CD4-positive, alpha-beta memory T cell (primary cell): ENCODE measurements around the gene THAP7. TPM values are rescaled to one million over a fixed set of nuclear protein-coding genes. Genes with fewer than 3 reads are reported as not detected.

Source experiments
- CTCF ChIA-PET: fragments of 350-600 bp; sonication (Branson Sonifier 250); formaldehyde crosslinking; loops from one replicate; lab custom pipeline; 2021; ENCODE audit warnings: inconsistent platforms; ENCODE audit not compliant: partially characterized antibody; lab: Charles Lee
- POLR2A ChIA-PET: fragments of 350-600 bp; sonication (Branson Sonifier 250); formaldehyde crosslinking; loops from one replicate; lab custom pipeline; 2021; ENCODE audit not compliant: partially characterized antibody; lab: Charles Lee
- DNase-seq, 5 donors: peaks; one replicate each; pipeline versions ENCODE4 v3.0.0 to v3.0.0-alpha.2; 2020 to 2022; ENCODE audit warnings: mixed read lengths in 1 of 5
- H3K27ac ChIP-seq: one replicate; pipeline ENCODE4 v1.7.0; 2013; ENCODE audit warnings: low read depth, low read length
- H3K27me3 ChIP-seq: 2 replicates; pipeline ENCODE4 v1.7.0; 2013; ENCODE audit warnings: mild to moderate bottlenecking, low read length, moderate library complexity; ENCODE audit not compliant: insufficient read depth
- H3K36me3 ChIP-seq: 2 replicates; pipeline ENCODE4 v1.7.0; 2013; ENCODE audit warnings: mild to moderate bottlenecking, low read length, moderate library complexity; ENCODE audit not compliant: insufficient read depth
- H3K4me1 ChIP-seq: 2 replicates; pipeline ENCODE4 v1.7.0; 2013; ENCODE audit warnings: mild to moderate bottlenecking, low read length, moderate library complexity; ENCODE audit not compliant: insufficient read depth
- H3K4me3 ChIP-seq, 2 donors: one replicate each; pipeline ENCODE4 v1.7.0; 2013; ENCODE audit warnings: low read length in 2 of 2, mild to moderate bottlenecking in 1 of 2
- H3K9me3 ChIP-seq, 2 donors: one replicate each; pipeline ENCODE4 v1.7.0; 2013; ENCODE audit warnings: low read length in 2 of 2, control low read depth in 1 of 2; ENCODE audit not compliant: control insufficient read depth in 1 of 2
- H3K27ac Mint-ChIP-seq, 7 donors: one replicate each; pipeline ENCODE4 v1.8.0; 2020 to 2021; ENCODE audit warnings: mixed read lengths in 7 of 7, mild to moderate bottlenecking in 6 of 7, inconsistent platforms in 3 of 7, moderate library complexity in 3 of 7
- H3K27me3 Mint-ChIP-seq, 2 donors: one replicate each; pipeline ENCODE4 v1.8.0; 2020 to 2021; ENCODE audit warnings: mixed read lengths in 2 of 2
- H3K36me3 Mint-ChIP-seq, 2 donors: one replicate each; pipeline ENCODE4 v1.8.0; 2020 to 2021; ENCODE audit warnings: mixed read lengths in 2 of 2, inconsistent platforms in 1 of 2, mild to moderate bottlenecking in 1 of 2
- H3K4me1 Mint-ChIP-seq, 4 donors: one replicate each; pipeline ENCODE4 v1.8.0; 2020 to 2021; ENCODE audit warnings: mixed read lengths in 4 of 4, mild to moderate bottlenecking in 1 of 4
- H3K4me3 Mint-ChIP-seq, 8 donors: one replicate each; pipeline ENCODE4 v1.8.0; 2020 to 2021; ENCODE audit warnings: mixed read lengths in 8 of 8, mild to moderate bottlenecking in 7 of 8, moderate library complexity in 6 of 8, inconsistent platforms in 3 of 8
- H3K9me3 Mint-ChIP-seq, 8 donors: one replicate each; pipeline ENCODE4 v1.8.0; 2020 to 2021; ENCODE audit warnings: mixed read lengths in 8 of 8, mild to moderate bottlenecking in 5 of 8, inconsistent platforms in 3 of 8, moderate library complexity in 1 of 8
- intact Hi-C: fragments of 100-400 bp; cut with micrococcal nuclease; formaldehyde crosslinking; loops from one replicate; pipeline ENCODE4 v1.15.1; 2023
- polyA plus RNA-seq, 2 donors: library from polyadenylated mRNA; unstranded; fragments of 300-500 nt; fragmentation: Illumina TruSeq; gene quantifications; one replicate each; pipeline ENCODE4 v1.2.3, GENCODE V29; 2021
- total RNA-seq, 2 experiments: library from RNA; stranded (reverse); gene quantifications; one replicate each; pipeline ENCODE4 v1.2.3, GENCODE V29; 2021

THAP7 gene
- total and polyA plus RNA-seq, 4 experiments from 2014 or later = 45.9 to 65.0 (median 53.6) TPM

DNA sequence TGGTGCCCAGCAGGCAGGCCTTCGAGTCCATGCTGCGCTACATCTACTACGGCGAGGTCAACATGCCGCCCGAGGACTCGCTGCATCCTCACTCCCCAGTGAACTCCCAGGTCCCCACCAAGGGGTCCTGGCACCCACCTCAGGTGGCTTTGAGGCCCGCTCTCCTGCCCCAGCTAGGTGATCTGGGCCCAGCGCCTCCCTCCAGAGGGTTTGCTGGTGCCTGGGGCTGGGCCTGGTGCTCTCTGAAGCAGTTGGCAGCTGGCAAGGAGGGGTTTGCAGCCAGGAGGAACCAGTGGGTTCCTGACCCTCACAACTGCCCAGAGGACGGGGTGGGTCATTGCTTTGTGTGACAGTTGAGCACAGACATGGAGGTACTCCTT, 5.9 kb downstream of the THAP7 start:
- Mint-ChIP-seq H3K27ac (peak overlapping the region in 2 of 7 donors; percentile 17 to 52), H3K4me3 (no peak overlapping the region), H3K27me3 (no peaks in the 10 kb centered on the region), H3K4me1 (peaks cover 3 to 25% (median 10%) of the 10 kb centered on the region in 4 donors), H3K9me3 (no peaks in the 10 kb centered on the region), H3K36me3 (peaks cover 0 to 34% of the 10 kb centered on the region in 2 donors)
- ChIA-PET CTCF (no interaction called here), POLR2A (interaction anchor here (1.1 kb wide), 1 partner anchor 13 kb away, joined by 4 read pairs; the partner anchor contains the start of gene LZTR1)
- intact Hi-C loops = no loop called here
- Histone ChIP-seq H3K4me3 (no peak overlapping the region), H3K27ac (no peak overlapping the region), H3K4me1 (peaks cover 15% of the 10 kb centered on the region), H3K27me3 (no peaks in the 10 kb centered on the region), H3K36me3 (peaks cover 40% of the 10 kb centered on the region), H3K9me3 (no peaks in the 10 kb centered on the region)
- DNase-seq = no peak

- H3K27ac ChIP-seq = no peak overlapping the region
- Mint-ChIP-seq H3K4me1 (peaks cover 1 to 20% (median 5%) of the 10 kb centered on the region in 4 donors), H3K27ac (peak overlapping the region in 2 of 7 donors; percentile 27 to 36), H3K4me3 (no peak overlapping the region), H3K27me3 (no peaks in the 10 kb centered on the region), H3K36me3 (peaks cover 0 to 36% of the 10 kb centered on the region in 2 donors), H3K9me3 (no peaks in the 10 kb centered on the region)
- ChIA-PET POLR2A (interaction anchor here (1.1 kb wide), 1 partner anchor 13 kb away, joined by 4 read pairs; the partner anchor contains the start of gene LZTR1), CTCF (no interaction called here)
- peaks cover 10% of the 10 kb centered on the region for H3K4me1 ChIP-seq
- intact Hi-C loops = no loop called here
- no peaks in the 10 kb centered on the region for H3K27me3 ChIP-seq
- peaks cover 39% of the 10 kb centered on the region for H3K36me3 ChIP-seq
- H3K9me3 ChIP-seq = no peaks in the 10 kb centered on the region
- H3K4me3 ChIP-seq = no peak overlapping the region
- DNase-seq = no peak
These were observed 6.4 kb downstream of the THAP7 start for GRCh38 chr22:20995329-20996030.

DNA sequence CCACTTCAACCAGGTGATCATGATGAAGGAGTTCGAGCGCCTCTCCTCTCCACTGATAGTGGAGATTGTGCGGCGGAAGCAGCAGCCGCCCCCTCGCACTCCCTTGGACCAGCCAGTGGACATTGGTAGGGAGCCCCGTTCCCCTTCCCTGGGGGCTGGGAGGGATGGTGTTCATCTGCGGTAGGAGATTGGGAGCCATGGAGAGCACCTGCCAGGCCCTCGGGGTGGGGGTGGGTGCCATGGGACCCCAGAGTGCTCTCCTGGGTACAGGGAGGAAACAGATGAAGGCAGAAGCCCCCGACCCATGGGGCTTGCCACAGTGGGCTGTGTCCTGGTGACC, 7.0 kb downstream of the THAP7 start:
- DNase-seq = no peak
- no peak overlapping the region for H3K27ac ChIP-seq
- peaks cover 34% of the 10 kb centered on the region for H3K36me3 ChIP-seq
- Mint-ChIP-seq H3K27ac (peak overlapping the region in 1 of 7 donors; percentile 27), H3K4me1 (peaks cover 1 to 15% (median 5%) of the 10 kb centered on the region in 4 donors), H3K36me3 (peaks cover 0 to 39% of the 10 kb centered on the region in 2 donors), H3K9me3 (no peaks in the 10 kb centered on the region), H3K27me3 (no peaks in the 10 kb centered on the region), H3K4me3 (no peak overlapping the region)
- CTCF ChIA-PET = no interaction called here
- POLR2A ChIA-PET = no interaction called here
- intact Hi-C loops = no loop called here
- no peak overlapping the region for H3K4me3 ChIP-seq
- H3K27me3 ChIP-seq = no peaks in the 10 kb centered on the region
- peaks cover 4% of the 10 kb centered on the region for H3K4me1 ChIP-seq
- no peaks in the 10 kb centered on the region for H3K9me3 ChIP-seq

DNA sequence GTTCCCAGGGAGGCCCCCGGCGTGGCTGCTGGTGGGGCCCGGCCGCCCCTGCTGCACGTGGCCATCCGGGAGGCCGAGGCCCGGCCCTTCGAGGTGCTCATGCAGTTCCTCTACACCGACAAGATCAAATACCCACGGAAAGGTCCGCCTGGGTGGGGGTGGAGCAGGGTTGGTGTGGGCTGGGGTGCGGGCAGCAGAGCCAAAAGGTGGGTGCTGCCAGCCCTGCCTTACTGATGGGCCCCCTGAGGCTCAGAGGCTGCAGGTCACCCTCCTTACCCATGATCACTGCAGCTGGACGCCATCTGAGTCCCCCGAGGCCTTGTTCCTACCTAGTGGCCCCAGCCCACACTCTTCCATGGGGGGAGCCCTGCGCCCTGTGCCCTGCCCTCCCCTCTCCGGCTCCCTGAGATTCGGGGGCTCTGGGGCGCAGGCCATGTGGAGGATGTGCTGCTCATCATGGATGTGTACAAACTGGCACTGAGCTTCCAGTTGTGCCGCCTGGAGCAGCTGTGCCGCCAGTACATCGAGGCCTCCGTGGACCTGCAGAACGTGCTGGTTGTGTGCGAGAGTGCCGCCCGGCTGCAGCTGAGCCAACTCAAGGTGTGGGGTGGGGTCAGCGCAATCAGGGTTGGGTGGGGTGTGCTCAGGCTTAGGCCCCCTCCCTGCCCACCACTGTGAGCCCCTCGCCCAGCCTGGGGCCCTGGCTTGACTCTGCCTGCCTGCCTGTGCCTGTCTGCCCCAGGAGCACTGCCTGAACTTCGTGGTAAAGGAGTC, 7.6 kb downstream of the THAP7 start:
- H3K27ac Mint-ChIP-seq = peak overlapping the region in 1 of 7 donors; percentile 27
- POLR2A ChIA-PET = interaction anchor here (0.6 kb wide), 1 partner anchor 8 kb away, joined by 3 read pairs; the partner anchor contains the start of gene THAP7

GRCh38 chr22:20993304-20994127, 8.4 kb downstream of the THAP7 start:
- H3K36me3 ChIP-seq = peaks cover 23% of the 10 kb centered on the region
- ChIA-PET CTCF (no interaction called here), POLR2A (interaction anchor here (0.6 to 1.4 kb wide), 2 partner anchors 9 to 11 kb away, joined by 3 to 4 read pairs; partner anchors contain the start of genes LZTR1 and THAP7)
- Mint-ChIP-seq H3K27me3 (no peaks in the 10 kb centered on the region), H3K36me3 (peaks cover 0 to 33% of the 10 kb centered on the region in 2 donors), H3K4me1 (peaks cover 2 to 8% (median 5%) of the 10 kb centered on the region in 4 donors), H3K4me3 (no peak overlapping the region), H3K27ac (peak overlapping the region in 1 of 7 donors; percentile 11), H3K9me3 (no peaks in the 10 kb centered on the region)
- H3K9me3 ChIP-seq = no peaks in the 10 kb centered on the region
- H3K4me3 ChIP-seq = no peak overlapping the region
- intact Hi-C loops = no loop called here
- no peaks in the 10 kb centered on the region for H3K4me1 ChIP-seq
- H3K27me3 ChIP-seq = no peaks in the 10 kb centered on the region
- no peak overlapping the region for H3K27ac ChIP-seq
- no peak for DNase-seq

More for the DNA sequence above, 7.6 kb downstream of the THAP7 start:
- H3K27me3 Mint-ChIP-seq = no peaks in the 10 kb centered on the region
- H3K36me3 ChIP-seq = peaks cover 28% of the 10 kb centered on the region
- CTCF ChIA-PET = no interaction called here
- DNase-seq = no peak
- no peak overlapping the region for H3K27ac ChIP-seq
- no peaks in the 10 kb centered on the region for H3K9me3 ChIP-seq
- H3K36me3 Mint-ChIP-seq = peaks cover 0 to 39% of the 10 kb centered on the region in 2 donors
- no peaks in the 10 kb centered on the region for H3K9me3 Mint-ChIP-seq
- intact Hi-C loops = no loop called here
- peaks cover 2 to 15% (median 5%) of the 10 kb centered on the region in 4 donors for H3K4me1 Mint-ChIP-seq
- H3K4me3 ChIP-seq = no peak overlapping the region
- H3K27me3 ChIP-seq = no peaks in the 10 kb centered on the region
- no peak overlapping the region for H3K4me3 Mint-ChIP-seq
- H3K4me1 ChIP-seq = no peaks in the 10 kb centered on the region

DNA sequence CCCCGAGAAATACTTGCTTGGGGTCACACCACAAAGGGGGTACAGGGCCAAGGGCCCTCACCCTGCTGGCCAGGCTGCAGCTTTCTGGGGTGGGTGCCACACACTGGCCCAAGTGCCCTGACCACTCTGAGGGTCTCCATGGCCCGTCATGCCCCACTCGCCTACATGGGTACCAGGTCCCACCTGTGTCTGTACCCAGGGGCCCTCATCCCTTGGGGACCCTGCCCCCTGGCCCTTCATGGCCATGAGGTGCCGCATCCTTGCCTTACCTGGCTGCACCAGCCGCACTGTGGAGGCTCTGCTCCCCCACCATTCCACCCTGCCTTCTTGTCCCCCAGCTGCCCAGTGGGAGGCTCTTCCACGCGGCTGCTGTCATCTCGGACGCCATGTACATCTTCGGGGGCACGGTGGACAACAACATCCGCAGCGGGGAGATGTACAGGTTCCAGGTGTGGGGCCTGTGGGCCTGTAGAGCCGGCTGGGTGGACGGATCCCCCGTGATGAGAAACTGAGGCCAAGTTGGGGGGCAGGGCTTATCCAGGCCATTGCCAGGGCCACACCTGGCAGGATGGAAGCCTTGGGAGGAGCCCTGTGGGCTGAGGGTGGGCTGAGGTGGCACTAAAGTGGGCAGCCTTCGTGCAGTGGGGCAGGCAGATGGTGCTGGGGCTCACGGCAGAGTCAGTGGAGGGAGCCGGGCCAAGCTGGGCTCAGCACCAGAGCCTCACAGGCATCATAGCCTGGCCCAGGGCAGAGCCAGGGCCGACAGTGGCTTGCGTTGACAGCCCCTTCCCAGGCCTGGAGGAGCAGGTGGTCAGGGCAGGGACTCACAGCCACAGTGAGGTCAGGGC, 9.2 kb downstream of the THAP7 start:
- intact Hi-C loops = no loop called here
- Mint-ChIP-seq H3K9me3 (no peaks in the 10 kb centered on the region), H3K36me3 (peaks cover 0 to 30% of the 10 kb centered on the region in 2 donors), H3K27me3 (no peaks in the 10 kb centered on the region), H3K4me3 (no peak overlapping the region), H3K4me1 (peaks cover 2 to 8% (median 4%) of the 10 kb centered on the region in 4 donors), H3K27ac (peak overlapping the region in 2 of 7 donors; percentile 11 to 27)
- no peak overlapping the region for H3K4me3 ChIP-seq
- no peaks in the 10 kb centered on the region for H3K4me1 ChIP-seq
- ChIA-PET CTCF (no interaction called here), POLR2A (interaction anchor here (1.4 kb wide), 1 partner anchor 10 kb away, joined by 4 read pairs; the partner anchor contains the start of gene LZTR1)
- H3K36me3 ChIP-seq = peaks cover 18% of the 10 kb centered on the region
- H3K27me3 ChIP-seq = no peaks in the 10 kb centered on the region
- no peak overlapping the region for H3K27ac ChIP-seq
- no peak for DNase-seq
- no peaks in the 10 kb centered on the region for H3K9me3 ChIP-seq
